NT2/D1 (cell line): ENCODE results near the gene NBAS.

Source experiments
- SUZ12 ChIP-seq: IDR thresholded peaks from 2 replicates; pipeline ENCODE4 v1.6.1; 2011; ENCODE audit not compliant: insufficient read length, insufficient read depth; ENCODE audit errors: extremely low read depth
- YY1 ChIP-seq: IDR thresholded peaks from 2 replicates; pipeline ENCODE4 v1.6.1; 2011; ENCODE audit not compliant: insufficient read length, insufficient read depth

GRCh38 chr2:15243762-15244161, 317.4 kb downstream of the NBAS start:
- TF ChIP-seq SUZ12 (no peak), YY1 (no peak)
